ENCODE results near the gene IFFO2. TPM values are rescaled to one million over a fixed set of nuclear protein-coding genes. Genes with fewer than 3 reads are reported as not detected.
"Not testable (repeated sequence)": the region's sequence is repeated elsewhere in the genome, so short reads cannot be mapped to it uniquely, and the experiment has no call there.

IFFO2 gene
- total RNA-seq, 1 donor from 2014 or later: 5.0 TPM

- peak; percentile 52 for ATAC-seq
- intact Hi-C loops (cut with micrococcal nuclease): loop anchor here (10.0 kb wide), 1 partner anchor 187 kb away; no protein-coding TSS in a partner anchor
- DNase-seq: no peak
These were observed 48.3 kb downstream of the IFFO2 start for GRCh38 chr1:18907917-18908845.

- intact Hi-C loops (cut with micrococcal nuclease): loop anchor here (10.0 kb wide), 1 partner anchor 188 kb away; no protein-coding TSS in a partner anchor
- DNase-seq (peak; percentile 68), ATAC-seq (peak; percentile 32)
These were observed 49.2 kb downstream of the IFFO2 start for GRCh38 chr1:18907021-18907916.

GRCh38 chr1:18903291-18903756 is 53.2 kb downstream of the IFFO2 start:
- intact Hi-C loops (cut with micrococcal nuclease): loop anchor here (10.0 kb wide), 1 partner anchor 191 kb away; no protein-coding TSS in a partner anchor

GRCh38 chr1:18902523-18903290 is 53.8 kb downstream of the IFFO2 start, which contains the start of gene ALDH4A1:
Gene ALDH4A1, minus strand, starts transcription at chr1:18902555. Its CDS starts 32 bp downstream, at chr1:18902523.
- ATAC-seq (peak; percentile 97), DNase-seq (peak; percentile 98)
- intact Hi-C loops (cut with micrococcal nuclease): loop anchor here (10.0 kb wide), 1 partner anchor 192 kb away; no protein-coding TSS in a partner anchor

More at GRCh38 chr1:18903291-18903756, 53.2 kb downstream of the IFFO2 start:
- DNase-seq (no peak), ATAC-seq (no peak)

- intact Hi-C loops (cut with micrococcal nuclease): loop anchor here (10.0 kb wide), 1 partner anchor 193 kb away; no protein-coding TSS in a partner anchor
- DNase-seq (no peak), ATAC-seq (peak; percentile 7)
These were observed 54.4 kb downstream of the IFFO2 start for GRCh38 chr1:18901952-18902522.

GRCh38 chr1:18901147-18901951 is 55.1 kb downstream of the IFFO2 start:
- DNase-seq: no peak
- intact Hi-C loops (cut with micrococcal nuclease): loop anchor here (10.0 kb wide), 1 partner anchor 193 kb away; no protein-coding TSS in a partner anchor
- ATAC-seq: no peak

- intact Hi-C loops (cut with micrococcal nuclease): loop anchor here (10.0 kb wide), 1 partner anchor 194 kb away; no protein-coding TSS in a partner anchor
- ATAC-seq (no peak), DNase-seq (no peak)
These were observed 56.1 kb downstream of the IFFO2 start for GRCh38 chr1:18900303-18900841.

GRCh38 chr1:18899363-18900049 is 57.0 kb downstream of the IFFO2 start:
- ATAC-seq (no peak), DNase-seq (no peak)
- intact Hi-C loops (cut with micrococcal nuclease): loop anchor here (10.0 kb wide), 1 partner anchor 195 kb away; no protein-coding TSS in a partner anchor

GRCh38 chr1:18898567-18898966 is 57.9 kb downstream of the IFFO2 start:
- ATAC-seq (no peak), DNase-seq (no peak)
- intact Hi-C loops (cut with micrococcal nuclease): no loop called here

- intact Hi-C loops (cut with micrococcal nuclease): no loop called here
- DNase-seq (no peak), ATAC-seq (no peak)
These were observed 61.2 kb downstream of the IFFO2 start for GRCh38 chr1:18895317-18895716.

GRCh38 chr1:18893120-18893519 is 63.4 kb downstream of the IFFO2 start:
- intact Hi-C loops (cut with micrococcal nuclease): no loop called here
- DNase-seq (no peak), ATAC-seq (no peak)

GRCh38 chr1:18891858-18892257 is 64.6 kb downstream of the IFFO2 start:
- intact Hi-C loops (cut with micrococcal nuclease); ATAC-seq; DNase-seq: not testable (repeated sequence)

GRCh38 chr1:18891426-18891780 is 65.1 kb downstream of the IFFO2 start:
- no peak for ATAC-seq
- intact Hi-C loops (cut with micrococcal nuclease): no loop called here
- no peak for DNase-seq

- no peak for DNase-seq
- peak; percentile 48 for ATAC-seq
- intact Hi-C loops (cut with micrococcal nuclease): no loop called here
These were observed 65.6 kb downstream of the IFFO2 start for GRCh38 chr1:18890706-18891425.

- ATAC-seq (no peak), DNase-seq (no peak)
- intact Hi-C loops (cut with micrococcal nuclease): no loop called here
These were observed 70.5 kb downstream of the IFFO2 start for GRCh38 chr1:18886003-18886335.

Measured in left ventricle myocardium superior (tissue), 1 donor.